A549 (cell line): ENCODE results near the gene SLC47A2. TPM values are rescaled to one million over a fixed set of nuclear protein-coding genes. Genes with fewer than 3 reads are reported as not detected.

Source experiments
- ATAC-seq, 2 experiments: fragments of 200-7000 bp in 1 of 2; fragments of >200 bp in 1 of 2; cut with Nextera tagmentation in 1 of 2; cut with Tn5 transposase in 1 of 2; 3 replicates each; pipeline versions ENCODE4 v1.8.0 to v1.9.1; 2018 to 2020; ENCODE audit warnings: mild to moderate bottlenecking in 1 of 2, moderate library complexity in 1 of 2
- CTCF ChIA-PET: fragments of 300-600 bp; sonication (Branson Sonifier 250); formaldehyde crosslinking; extraction: SDS; loops from one replicate; lab custom pipeline; 2021; ENCODE audit warnings: antibody characterized with exemption, inconsistent platforms; lab: Yijun Ruan, JAX
- POLR2A ChIA-PET: fragments of 350-600 bp; formaldehyde crosslinking; extraction: SDS; loops from one replicate; lab custom pipeline; 2021; ENCODE audit warnings: antibody characterized with exemption, inconsistent platforms; lab: Yijun Ruan, JAX
- DNase-seq, 2 experiments: peaks; one replicate each; pipeline versions ENCODE4 v3.0.0 to v3.0.0-alpha.2; 2011 to 2016; ENCODE audit warnings: low read depth in 1 of 2, low spot score in 1 of 2
- FAIRE-seq: peaks from 2 replicates; lab custom pipeline; 2011; peaks lifted over from hg19 to GRCh38; lab: Jason Lieb, UNC
- H3K27ac ChIP-seq, 2 experiments: fragments of >200 bp; sonication (Bioruptor Twin); formaldehyde crosslinking; 3 replicates each; pipeline ENCODE4 v1.5.1; 2016 to 2017
- H3K4me1 ChIP-seq: fragments of >200 bp; sonication (Bioruptor Twin); formaldehyde crosslinking; 3 replicates; pipeline ENCODE4 v1.6.1; 2016
- H3K4me2 ChIP-seq: fragments of >200 bp; sonication (Bioruptor Twin); formaldehyde crosslinking; 3 replicates; pipeline ENCODE4 v1.6.1; 2016
- H3K4me3 ChIP-seq: fragments of >200 bp; sonication (Bioruptor Twin); formaldehyde crosslinking; 3 replicates; pipeline ENCODE4 v1.5.1; 2016
- H3K9me3 ChIP-seq: fragments of >200 bp; sonication (Bioruptor Twin); formaldehyde crosslinking; 3 replicates; pipeline ENCODE4 v1.6.1; 2016
- BHLHE40 ChIP-seq: IDR thresholded peaks from 2 replicates; pipeline ENCODE4 v1.6.1; 2012; ENCODE audit warnings: low read depth, low read length, inconsistent platforms
- CEBPB ChIP-seq, 2 experiments: fragments of >200 bp in 1 of 2; sonication (Bioruptor Twin) in 1 of 2; formaldehyde crosslinking in 1 of 2; IDR thresholded peaks; 2 replicates each; pipeline ENCODE4 v1.6.1; 2012 to 2016
- E2F6 ChIP-seq: IDR thresholded peaks from 2 replicates; pipeline ENCODE4 v1.6.1; 2012; ENCODE audit warnings: low read depth, borderline replicate concordance
- EHF ChIP-seq: fragments of 250-450 bp; sonication (Bioruptor Pico); IDR thresholded peaks from 2 replicates; pipeline ENCODE4 v1.5.0; 2020; ENCODE audit warnings: mild to moderate bottlenecking
- ELK1 ChIP-seq: fragments of 150-350 bp; IDR thresholded peaks from 2 replicates; pipeline ENCODE4 v1.6.1; 2014; ENCODE audit warnings: low read depth, mild to moderate bottlenecking, low read length
- EP300 ChIP-seq, 2 experiments: fragments of >200 bp; sonication (Bioruptor Twin); formaldehyde crosslinking; IDR thresholded peaks; 2 replicates in 1 of 2; 3 replicates in 1 of 2; pipeline ENCODE4 v1.6.1; 2016 to 2017
- ESRRA ChIP-seq: fragments of 150-350 bp; IDR thresholded peaks from 2 replicates; pipeline ENCODE4 v1.6.1; 2014; ENCODE audit warnings: mild to moderate bottlenecking, low read length, borderline replicate concordance
- FOSL2 ChIP-seq, 2 experiments: fragments of 450-650 bp in 1 of 2; fragments of >200 bp in 1 of 2; sonication (Bioruptor Twin) in 1 of 2; formaldehyde crosslinking; IDR thresholded peaks; 2 replicates each; pipeline versions ENCODE4 v1.5.0 to v1.6.1; 2016 to 2020; ENCODE audit warnings: mild to moderate bottlenecking in 1 of 2, moderate library complexity in 1 of 2
- FOXS1 ChIP-seq: fragments of 250-450 bp; sonication (Bioruptor Pico); IDR thresholded peaks from 2 replicates; pipeline ENCODE4 v1.5.0; 2020; ENCODE audit warnings: mild to moderate bottlenecking, moderate library complexity
- GATA3 ChIP-seq: IDR thresholded peaks from 2 replicates; pipeline ENCODE4 v1.6.1; 2012; ENCODE audit warnings: borderline replicate concordance
- HDAC2 ChIP-seq: fragments of 200-600 bp; sonication (generic); IDR thresholded peaks from 2 replicates; pipeline ENCODE4 v1.6.1; 2016
- HES2 ChIP-seq: fragments of >200 bp; sonication (Bioruptor Twin); formaldehyde crosslinking; IDR thresholded peaks from 2 replicates; pipeline ENCODE4 v1.6.1; 2016
- HOXB13 ChIP-seq: fragments of 250-450 bp; sonication (Bioruptor Pico); IDR thresholded peaks from 2 replicates; pipeline ENCODE4 v1.5.0; 2020; ENCODE audit warnings: low read depth, mild to moderate bottlenecking, moderate library complexity
- HOXB5 ChIP-seq: fragments of 250-450 bp; sonication (Bioruptor Pico); IDR thresholded peaks from 2 replicates; pipeline ENCODE4 v1.5.0; 2020; ENCODE audit warnings: mild to moderate bottlenecking, moderate library complexity
- JUN ChIP-seq, 2 experiments: fragments of >200 bp; sonication (Bioruptor Twin); formaldehyde crosslinking; IDR thresholded peaks; 2 replicates in 1 of 2; 3 replicates in 1 of 2; pipeline ENCODE4 v1.6.1; 2016 to 2017
- JUNB ChIP-seq: fragments of >200 bp; sonication (Bioruptor Twin); formaldehyde crosslinking; IDR thresholded peaks from 2 replicates; pipeline ENCODE4 v1.6.1; 2016
- KDM1A ChIP-seq: fragments of 200-600 bp; sonication (generic); IDR thresholded peaks from 2 replicates; pipeline ENCODE4 v1.6.1; 2016; ENCODE audit warnings: low read depth, mild to moderate bottlenecking
- MAZ ChIP-seq: fragments of 150-350 bp; IDR thresholded peaks from 2 replicates; pipeline ENCODE4 v1.6.1; 2014; ENCODE audit warnings: antibody characterized with exemption, low read depth, low read length, borderline replicate concordance
- MYC ChIP-seq: IDR thresholded peaks from 2 replicates; pipeline ENCODE4 v1.6.1; 2012; ENCODE audit warnings: mild to moderate bottlenecking, inconsistent platforms, low read length, improper control_type of control experiment, borderline replicate concordance
- PBX3 ChIP-seq: IDR thresholded peaks from 2 replicates; pipeline ENCODE4 v1.6.1; 2012
- POLR2A ChIP-seq: IDR thresholded peaks from 2 replicates; pipeline ENCODE4 v1.6.1; 2012; ENCODE audit warnings: mild to moderate bottlenecking, low read length
- RAD21 ChIP-seq, 2 experiments: fragments of >200 bp in 1 of 2; sonication (Bioruptor Twin) in 1 of 2; formaldehyde crosslinking in 1 of 2; IDR thresholded peaks in 1 of 2; conservative IDR thresholded peaks in 1 of 2; 2 replicates in 1 of 2; 3 replicates in 1 of 2; pipeline ENCODE4 v1.6.1; 2012 to 2018; ENCODE audit warnings: inconsistent platforms in 1 of 2
- RARB ChIP-seq: fragments of 250-450 bp; sonication (Bioruptor Pico); IDR thresholded peaks from 2 replicates; pipeline ENCODE4 v1.8.0; 2021; ENCODE audit warnings: mild to moderate bottlenecking, moderate library complexity
- RCOR1 ChIP-seq: fragments of 150-350 bp; IDR thresholded peaks from 2 replicates; pipeline ENCODE4 v1.6.1; 2014; ENCODE audit warnings: antibody characterized with exemption, low read length, low read depth
- SMC3 ChIP-seq: fragments of >200 bp; sonication (Bioruptor Twin); formaldehyde crosslinking; IDR thresholded peaks from 3 replicates; pipeline ENCODE4 v1.6.1; 2018; ENCODE audit warnings: inconsistent platforms
- TFCP2L1 ChIP-seq: fragments of 250-450 bp; sonication (Bioruptor Pico); IDR thresholded peaks from 2 replicates; pipeline ENCODE4 v1.5.0; 2021; ENCODE audit warnings: mild to moderate bottlenecking
- TP53 ChIP-seq: fragments of 250-450 bp; sonication (Bioruptor Pico); IDR thresholded peaks from 2 replicates; pipeline ENCODE4 v1.5.0; 2021; ENCODE audit warnings: mild to moderate bottlenecking, moderate library complexity
- ZC3H11A ChIP-seq: fragments of 450-650 bp; IDR thresholded peaks from 2 replicates; pipeline ENCODE4 v1.6.1; 2014; ENCODE audit warnings: antibody characterized with exemption, mild to moderate bottlenecking
- ZNF302 ChIP-seq: fragments of 250-450 bp; sonication (Bioruptor Pico); IDR thresholded peaks from 2 replicates; pipeline ENCODE4 v1.9.0; 2021; ENCODE audit warnings: inconsistent platforms, mild to moderate bottlenecking, moderate library complexity
- ZSCAN20 ChIP-seq: fragments of 250-450 bp; sonication (Bioruptor Pico); IDR thresholded peaks from 2 replicates; pipeline ENCODE4 v1.8.0; 2022; ENCODE audit warnings: mild to moderate bottlenecking, moderate library complexity
- WGBS: methylation state at CpG from one replicate; pipeline ENCODE4 v1.1.6; 2017; ENCODE audit errors: missing lambda C conversion rate; 5-methylcytosine and 5-hydroxymethylcytosine counted together
- polyA plus RNA-seq, 4 experiments: library from polyadenylated mRNA; depleted of rRNA in 3 of 4; stranded (reverse); fragments of >200 nt; fragmentation: RNase III in 1 of 4; extraction: RNeasy Plus Mini Kit Qiagen cat#74134 plus additional on column Dnase treatment in 1 of 4; gene quantifications; 2 replicates in 3 of 4; 3 replicates in 1 of 4; pipeline ENCODE4 v1.2.3, GENCODE V29; 2011 to 2017
- TF ChIP-seq, protein P1 (sequence below): IDR thresholded peaks from 2 replicates; pipeline ENCODE4 v1.6.1; 2012
- TF ChIP-seq, protein P2 (sequence below): fragments of 250-450 bp; sonication (Bioruptor Pico); IDR thresholded peaks from 2 replicates; pipeline ENCODE4 v1.5.0; 2020; ENCODE audit warnings: low read depth, mild to moderate bottlenecking, moderate library complexity

SLC47A2 gene
- polyA plus RNA-seq, 2 of the 4 experiments (the other 2 are of a cell fraction): 0.13 to 0.27 TPM

- TF ChIP-seq FOSL2 (IDR thresholded peaks at IDR 0.05): no peak
- TF ChIP-seq FOSL2 (CRISPR knock-in tag; IDR thresholded peaks at IDR 0.05): no peak; the same call in none of the 2 replicates
- peak in 1 of 2 experiments; percentile 73; a peak in 1 of 4 replicates for TF ChIP-seq CEBPB (IDR thresholded peaks at IDR 0.05)
- no peak for TF ChIP-seq JUNB
- no peak for TF ChIP-seq EP300 (IDR thresholded peaks at IDR 0.05)
- no peak for TF ChIP-seq HOXB5
- TF ChIP-seq ZC3H11A: no peak
- TF ChIP-seq, protein P1, sequence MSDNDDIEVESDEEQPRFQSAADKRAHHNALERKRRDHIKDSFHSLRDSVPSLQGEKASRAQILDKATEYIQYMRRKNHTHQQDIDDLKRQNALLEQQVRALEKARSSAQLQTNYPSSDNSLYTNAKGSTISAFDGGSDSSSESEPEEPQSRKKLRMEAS: 0 out of 2 replicates have a peak, but pooled peaks have one; percentile 33
- TF ChIP-seq EHF (CRISPR knock-in tag): no peak; the same call in 1 of the 2 replicates
- TF ChIP-seq MAZ: no peak
- TF ChIP-seq JUN (IDR thresholded peaks at IDR 0.05): no peak; a peak in 1 of 5 replicates
- TF ChIP-seq TFCP2L1 (CRISPR knock-in tag): peak; percentile 25; the same call in 1 of the 2 replicates
- TF ChIP-seq PBX3: no peak
- TF ChIP-seq KDM1A: no peak
- TF ChIP-seq TP53: peak; percentile 85; the same call in 1 of the 2 replicates
- TF ChIP-seq HES2: no peak
- TF ChIP-seq HDAC2: no peak
- TF ChIP-seq ELK1: no peak
- no peak for TF ChIP-seq BHLHE40
- TF ChIP-seq ZSCAN20: no peak
Observed at GRCh38 chr17:19746517-19746916, 30.1 kb upstream of the SLC47A2 start (continued).

- ChIA-PET CTCF (interaction anchor here (0.6 to 20.1 kb wide), 42 partner anchors 14 to 452 kb away, joined by 3 to 681 read pairs (median 4); partner anchors contain the start of genes ALDH3A2, B9D1, MAPK7 and SLC47A1), POLR2A (interaction anchor here (0.6 to 7.8 kb wide), 10 partner anchors 9 to 367 kb away, joined by 3 to 98 read pairs (median 8); partner anchors contain the start of gene ALDH3A2)
- peaks cover 80% of the 10 kb centered on the region for H3K4me1 ChIP-seq
- peak overlapping the region; percentile 90 for H3K4me2 ChIP-seq
- FAIRE-seq: no peak
- WGBS: 21% methylated on average over 41 of the region's 50 CpGs
- peak; percentile 12 to 62; a peak in 5 of 6 replicates for ATAC-seq
- H3K4me3 ChIP-seq: peak overlapping the region; percentile 53; the same call in 2 of the 3 replicates
- DNase-seq: peak; percentile 75 to 89
- H3K27ac ChIP-seq: peak overlapping the region; percentile 98 to 100
- H3K9me3 ChIP-seq: no peaks in the 10 kb centered on the region
- TF ChIP-seq MYC: peak; percentile 50; the same call in 1 of the 2 replicates
- no peak for TF ChIP-seq GATA3
- TF ChIP-seq FOXS1: 0 out of 2 replicates have a peak, but pooled peaks have one; percentile 11
- TF ChIP-seq ESRRA: no peak
- TF ChIP-seq RARB (CRISPR knock-in tag): peak; percentile 25; the same call in 1 of the 2 replicates
- TF ChIP-seq RCOR1: no peak
- peak; percentile 55 to 64 for TF ChIP-seq RAD21 (conservative IDR thresholded peaks at IDR 0.05 in 1 of 2, IDR thresholded peaks at IDR 0.05 in 1 of 2)
- TF ChIP-seq JUNB: no peak
- TF ChIP-seq, protein P1: peak; percentile 83
- TF ChIP-seq ZNF302 (CRISPR knock-in tag): peak; percentile 60; the same call in 1 of the 2 replicates
- TF ChIP-seq KDM1A: no peak
- peak; percentile 63 for TF ChIP-seq SMC3
- peak in 1 of 2 experiments; percentile 50; a peak in 3 of 5 replicates for TF ChIP-seq JUN (IDR thresholded peaks at IDR 0.05)
- TF ChIP-seq POLR2A: peak; percentile 52
- peak; percentile 82; the same call in 1 of the 2 replicates for TF ChIP-seq E2F6
- TF ChIP-seq EHF (CRISPR knock-in tag): peak; percentile 59; the same call in 1 of the 2 replicates
- TF ChIP-seq, protein P2, sequence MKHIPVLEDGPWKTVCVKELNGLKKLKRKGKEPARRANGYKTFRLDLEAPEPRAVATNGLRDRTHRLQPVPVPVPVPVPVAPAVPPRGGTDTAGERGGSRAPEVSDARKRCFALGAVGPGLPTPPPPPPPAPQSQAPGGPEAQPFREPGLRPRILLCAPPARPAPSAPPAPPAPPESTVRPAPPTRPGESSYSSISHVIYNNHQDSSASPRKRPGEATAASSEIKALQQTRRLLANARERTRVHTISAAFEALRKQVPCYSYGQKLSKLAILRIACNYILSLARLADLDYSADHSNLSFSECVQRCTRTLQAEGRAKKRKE (CRISPR knock-in tag): peak; percentile 66; the same call in 1 of the 2 replicates
- TF ChIP-seq HOXB13 (CRISPR knock-in tag): peak; percentile 48; the same call in 1 of the 2 replicates
Observed at GRCh38 chr17:19744922-19745757, 28.8 kb upstream of the SLC47A2 start.
